Pancreas (tissue), 10 donors: ENCODE data around the gene PLEKHM3. TPM values are rescaled to one million over a fixed set of nuclear protein-coding genes. Genes with fewer than 3 reads are reported as not detected.
"Not testable (repeated sequence)": the region's sequence is repeated elsewhere in the genome, so short reads cannot be mapped to it uniquely, and the experiment has no call there.

Experiments used
- ATAC-seq, 4 donors: fragments of 200-7000 bp; cut with Tn5 transposase; one replicate each; pipeline versions ENCODE4 v1.8.0 to v1.9.1; 2020; ENCODE audit warnings: mild to moderate bottlenecking in 4 of 4, moderate library complexity in 4 of 4
- DNase-seq, 6 donors: peaks; one replicate each; pipeline ENCODE4 v3.0.0-alpha.2; 2020
- FAIRE-seq: peaks from 2 replicates; lab custom pipeline; 2012; peaks lifted over from hg19 to GRCh38; lab: Jason Lieb, UNC
- H3K27ac ChIP-seq, 4 donors: fragments of 200-600 bp; sonication (generic); 1 replicate in 3 of 4; 2 replicates in 1 of 4; pipeline versions ENCODE4 v1.5.0 to v1.8.0; 2020
- H3K27me3 ChIP-seq, 4 donors: fragments of 200-600 bp; one replicate each; pipeline ENCODE4 v1.8.0; 2021
- H3K36me3 ChIP-seq, 3 donors: fragments of 200-600 bp; sonication (generic) in 1 of 3; one replicate each; pipeline versions ENCODE4 v1.5.0 to v1.8.0; 2020 to 2021
- H3K4me1 ChIP-seq, 3 donors: fragments of 200-600 bp; one replicate each; pipeline ENCODE4 v1.8.0; 2021
- H3K4me3 ChIP-seq, 4 donors: fragments of 200-600 bp; sonication (generic) in 2 of 4; one replicate each; pipeline versions ENCODE4 v1.5.0 to v1.8.0; 2020 to 2021
- H3K9me3 ChIP-seq, 4 donors: fragments of 200-600 bp; one replicate each; pipeline ENCODE4 v1.8.0; 2021
- WGBS, 2 donors: extraction: QIAGEN DNeasy Blood & Tissue Kit; methylation state at CpG; one replicate each; pipeline ENCODE4 v1.1.7; 2013; 5-methylcytosine and 5-hydroxymethylcytosine counted together
- intact Hi-C, 3 donors: fragments of 100-400 bp; cut with DNase I; formaldehyde crosslinking; loops; one replicate each; pipeline versions ENCODE4 v1.11.1 to v1.14.2; 2022
- polyA plus RNA-seq, 2 donors: library from polyadenylated mRNA; stranded (reverse); fragments of 200-250 nt; gene quantifications; one replicate each; pipeline ENCODE4 v1.2.3, GENCODE V29; 2013
- total RNA-seq, 6 donors: library from RNA; stranded (reverse); fragmentation: NEBNext Ultra II Directional in 4 of 6; extraction: Animal tissue kit (Norgen Biotek cat#: 25700) in 4 of 6; gene quantifications; one replicate each; pipeline versions ENCODE4 v1.2.1 to v1.2.4, GENCODE V29; 2021 to 2023
- TF ChIP-seq, protein P1 (sequence below), 4 donors: fragments of 200-600 bp; sonication (generic) in 3 of 4; IDR thresholded peaks; one replicate each; pipeline versions ENCODE4 v1.5.0 to v1.8.0; 2021; ENCODE audit warnings: antibody characterized with exemption in 4 of 4
- donor health status: healthy with polysubstance abuse.
- donor health status: DM: no; HTN: no; CAD: no; lungs with moderate emphysema.
- donor health status: DM: no; HTN: no; CAD: no.
- donor health status: control.
- donor health status: control.
- donor health status: Bipolar disorder and iron deficiency.
- donor health status: DM: yes; HTN: yes; CAD: no.
- donor health status: DM: no; HTN: no; CAD: no.
- donor health status: DM: no; HTN: no; CAD: no.
- donor health status: DM: yes; HTN: yes; CAD: no.

The PLEKHM3 gene
- total and polyA plus RNA-seq, 8 donors = 3.0 to 10.2 (median 5.4) TPM

GRCh38 chr2:207919164-207919919 lies 106.0 kb downstream of the PLEKHM3 start:
- intact Hi-C loops = no loop called here
- Histone ChIP-seq H3K4me1 (no peaks in the 10 kb centered on the region), H3K4me3 (no peak overlapping the region), H3K27me3 (no peaks in the 10 kb centered on the region), H3K27ac (no peak overlapping the region), H3K36me3 (no peaks in the 10 kb centered on the region), H3K9me3 (no peaks in the 10 kb centered on the region)
- TF ChIP-seq, protein P1, sequence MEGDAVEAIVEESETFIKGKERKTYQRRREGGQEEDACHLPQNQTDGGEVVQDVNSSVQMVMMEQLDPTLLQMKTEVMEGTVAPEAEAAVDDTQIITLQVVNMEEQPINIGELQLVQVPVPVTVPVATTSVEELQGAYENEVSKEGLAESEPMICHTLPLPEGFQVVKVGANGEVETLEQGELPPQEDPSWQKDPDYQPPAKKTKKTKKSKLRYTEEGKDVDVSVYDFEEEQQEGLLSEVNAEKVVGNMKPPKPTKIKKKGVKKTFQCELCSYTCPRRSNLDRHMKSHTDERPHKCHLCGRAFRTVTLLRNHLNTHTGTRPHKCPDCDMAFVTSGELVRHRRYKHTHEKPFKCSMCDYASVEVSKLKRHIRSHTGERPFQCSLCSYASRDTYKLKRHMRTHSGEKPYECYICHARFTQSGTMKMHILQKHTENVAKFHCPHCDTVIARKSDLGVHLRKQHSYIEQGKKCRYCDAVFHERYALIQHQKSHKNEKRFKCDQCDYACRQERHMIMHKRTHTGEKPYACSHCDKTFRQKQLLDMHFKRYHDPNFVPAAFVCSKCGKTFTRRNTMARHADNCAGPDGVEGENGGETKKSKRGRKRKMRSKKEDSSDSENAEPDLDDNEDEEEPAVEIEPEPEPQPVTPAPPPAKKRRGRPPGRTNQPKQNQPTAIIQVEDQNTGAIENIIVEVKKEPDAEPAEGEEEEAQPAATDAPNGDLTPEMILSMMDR (IDR thresholded peaks at IDR 0.05) = no peak
- FAIRE-seq (no peak), DNase-seq (no peak), ATAC-seq (no peak)
- WGBS, 2 donors = 81 to 82% methylated on average over 8 of the region's 8 CpGs

DNA sequence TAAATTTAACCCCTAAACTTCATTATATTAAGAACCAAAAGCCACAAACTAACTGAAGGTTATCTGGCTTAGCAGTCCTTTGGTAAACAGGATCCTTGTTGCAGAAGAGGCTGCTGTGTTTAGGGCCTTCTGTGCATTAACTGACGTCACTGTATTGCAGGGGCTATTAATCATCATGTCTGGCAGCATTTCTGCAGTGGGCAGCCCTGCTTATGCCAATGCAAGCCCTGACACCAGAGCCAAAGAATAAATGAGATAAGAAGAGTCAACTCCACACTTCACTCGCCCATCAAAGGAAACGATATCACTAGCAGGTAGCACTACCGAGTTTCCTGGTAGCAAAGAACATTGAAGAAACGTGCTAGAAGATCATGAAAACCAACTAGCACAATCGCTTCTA lies 110.6 kb downstream of the PLEKHM3 start:
- WGBS, 2 donors = 33 to 38% methylated on average over 6 of the region's 6 CpGs

GRCh38 chr2:207913772-207914358 lies 111.5 kb downstream of the PLEKHM3 start:
- no peaks in the 10 kb centered on the region for H3K27me3 ChIP-seq
- FAIRE-seq = no peak
- intact Hi-C loops = no loop called here
- no peak for ATAC-seq
- no peaks in the 10 kb centered on the region for H3K9me3 ChIP-seq
- H3K4me1 ChIP-seq = no peaks in the 10 kb centered on the region
- TF ChIP-seq, protein P1 (IDR thresholded peaks at IDR 0.05) = no peak
- WGBS, 2 donors = 95 to 99% methylated on average over 14 of the region's 14 CpGs
- H3K27ac ChIP-seq = no peak overlapping the region
- no peak for DNase-seq
- no peak overlapping the region for H3K4me3 ChIP-seq
- H3K36me3 ChIP-seq = no peaks in the 10 kb centered on the region

More for the DNA sequence above, 110.6 kb downstream of the PLEKHM3 start:
- no peaks in the 10 kb centered on the region for H3K9me3 ChIP-seq
- H3K4me3 ChIP-seq = no peak overlapping the region
- FAIRE-seq (no peak), DNase-seq (peak in 1 of 6 donors; percentile 36), ATAC-seq (peak; percentile 66 to 92 (median 83))
- H3K4me1 ChIP-seq = no peaks in the 10 kb centered on the region
- no peaks in the 10 kb centered on the region for H3K27me3 ChIP-seq
- no peak overlapping the region for H3K27ac ChIP-seq
- TF ChIP-seq, protein P1 (IDR thresholded peaks at IDR 0.05) = no peak
- intact Hi-C loops = no loop called here
- no peaks in the 10 kb centered on the region for H3K36me3 ChIP-seq

- Histone ChIP-seq H3K27me3 (no peaks in the 10 kb centered on the region), H3K9me3 (no peaks in the 10 kb centered on the region), H3K36me3 (no peaks in the 10 kb centered on the region), H3K4me3 (no peak overlapping the region), H3K27ac (no peak overlapping the region), H3K4me1 (peaks cover 0 to 6% (median 5%) of the 10 kb centered on the region in 3 donors)
- intact Hi-C loops = no loop called here
- WGBS, 2 donors = 82 to 97% methylated on average over 3 of the region's 3 CpGs
- no peak for ATAC-seq
- FAIRE-seq = no peak
- DNase-seq = no peak
- TF ChIP-seq, protein P1 (IDR thresholded peaks at IDR 0.05) = no peak
Observed at GRCh38 chr2:207911856-207912255, 113.5 kb downstream of the PLEKHM3 start.

- Histone ChIP-seq H3K27me3 (no peaks in the 10 kb centered on the region), H3K27ac (no peak overlapping the region), H3K36me3 (no peaks in the 10 kb centered on the region), H3K4me3 (no peak overlapping the region), H3K4me1 (peaks cover 0 to 8% (median 6%) of the 10 kb centered on the region in 3 donors), H3K9me3 (no peaks in the 10 kb centered on the region)
- intact Hi-C loops = no loop called here
- DNase-seq (no peak), ATAC-seq (no peak), FAIRE-seq (no peak)
- 80 to 83% methylated on average over 1 of the region's 1 CpG for WGBS, 2 donors
- TF ChIP-seq, protein P1 (IDR thresholded peaks at IDR 0.05) = no peak
Observed at GRCh38 chr2:207911215-207911614, 114.1 kb downstream of the PLEKHM3 start.

DNA sequence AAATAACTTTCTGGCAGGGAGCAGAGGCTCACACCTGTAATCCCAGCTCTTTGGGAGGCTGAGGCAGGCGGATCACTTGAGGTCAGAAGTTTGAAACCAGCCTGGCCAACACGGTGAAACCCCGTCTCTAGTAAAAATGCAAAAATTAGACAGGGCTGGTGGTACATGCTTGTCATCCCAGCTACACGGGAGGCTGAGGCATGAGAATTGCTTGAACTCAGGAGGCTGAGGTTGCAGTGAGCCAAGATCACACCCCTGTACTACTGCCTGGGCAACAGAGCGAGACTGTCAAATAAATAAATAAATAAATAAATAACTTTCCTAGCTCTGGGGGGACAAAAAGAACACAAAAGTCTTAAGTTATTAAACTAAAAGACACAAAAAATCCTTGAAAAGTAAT lies 118.8 kb downstream of the PLEKHM3 start:
- peak; percentile 16 to 40 (median 22) for ATAC-seq
- FAIRE-seq, H3K27me3 ChIP-seq, H3K4me1 ChIP-seq, H3K9me3 ChIP-seq, H3K36me3 ChIP-seq, DNase-seq, H3K4me3 ChIP-seq, intact Hi-C loops: not testable (repeated sequence)
- H3K27ac ChIP-seq = peak overlapping the region in 2 of 4 donors; percentile 6 to 37
- 90 to 93% methylated on average over 5 of the region's 5 CpGs for WGBS, 2 donors
